ENCODE results near the gene GZF1.

Gene GZF1

DNA sequence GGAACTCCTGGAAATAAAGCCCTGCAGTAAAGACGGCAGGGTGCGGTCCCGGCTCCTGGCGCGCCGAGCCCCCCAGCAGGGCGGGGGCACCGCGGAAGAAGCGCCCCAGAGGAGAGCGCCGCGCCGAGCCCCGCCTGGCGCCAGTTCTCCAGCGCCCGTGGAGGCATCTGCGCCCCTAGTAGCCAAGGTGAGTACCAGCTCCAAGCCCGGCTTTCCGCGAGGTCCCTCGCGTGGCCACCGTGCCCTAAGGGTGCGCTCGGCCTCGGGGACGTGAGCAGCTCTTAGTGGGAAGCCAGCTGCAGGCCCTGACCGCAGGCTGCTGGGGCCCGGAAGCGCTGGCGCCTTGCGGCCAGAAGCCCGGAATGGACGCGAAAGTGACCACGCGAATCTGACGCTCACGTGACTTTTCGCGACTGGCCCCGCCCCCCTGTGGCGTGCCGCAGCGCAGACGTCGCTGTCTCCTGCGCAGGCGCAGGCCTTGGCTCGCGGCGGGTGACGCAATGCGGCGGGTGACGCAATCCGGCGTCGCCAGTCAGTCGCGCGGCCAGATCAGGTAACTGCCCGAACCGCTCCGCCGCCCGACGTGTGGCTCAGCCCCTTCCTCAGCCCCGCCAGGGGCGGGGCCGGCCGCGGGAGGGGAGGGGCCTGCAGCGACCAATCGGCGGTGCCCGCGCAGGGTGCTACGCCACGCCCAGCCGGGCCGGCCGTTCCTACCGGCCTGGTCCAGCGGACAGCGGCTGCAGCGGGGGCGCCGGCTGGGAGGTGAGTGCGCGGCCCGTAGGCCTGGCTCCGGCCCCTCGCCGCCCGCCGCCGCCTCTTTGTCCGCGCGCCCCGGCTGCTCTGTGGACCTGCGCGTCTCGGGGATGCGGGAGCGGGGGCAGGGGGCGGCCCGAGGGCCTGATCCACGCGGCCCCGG is at the start of gene GZF1:
GZF1 (plus strand) TSS at position 707 of the 916 bp plus-strand sequence. CDS start 2,202 bp downstream, outside the sequence.
- DNase-seq: peak; percentile 97

DNA sequence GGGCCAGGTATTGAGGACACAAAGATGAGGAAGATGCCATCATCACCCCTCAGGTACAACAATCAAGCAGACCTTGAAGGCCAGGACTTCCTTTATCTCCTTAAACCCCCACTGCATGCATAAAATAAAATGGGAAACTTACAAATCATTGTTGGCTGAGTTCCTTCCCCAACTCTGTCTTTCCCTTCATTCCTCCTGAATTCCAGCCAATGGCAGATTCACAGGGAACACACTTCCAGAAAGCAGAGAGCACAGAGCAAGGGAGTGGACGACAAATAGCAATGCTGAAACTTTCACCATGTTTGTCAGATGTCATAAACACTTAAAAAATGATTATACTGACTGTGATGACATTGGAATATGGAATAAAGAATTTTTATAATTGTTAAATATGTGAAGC is 48.7 kb upstream of the GZF1 start:
- no peak for DNase-seq

DNA sequence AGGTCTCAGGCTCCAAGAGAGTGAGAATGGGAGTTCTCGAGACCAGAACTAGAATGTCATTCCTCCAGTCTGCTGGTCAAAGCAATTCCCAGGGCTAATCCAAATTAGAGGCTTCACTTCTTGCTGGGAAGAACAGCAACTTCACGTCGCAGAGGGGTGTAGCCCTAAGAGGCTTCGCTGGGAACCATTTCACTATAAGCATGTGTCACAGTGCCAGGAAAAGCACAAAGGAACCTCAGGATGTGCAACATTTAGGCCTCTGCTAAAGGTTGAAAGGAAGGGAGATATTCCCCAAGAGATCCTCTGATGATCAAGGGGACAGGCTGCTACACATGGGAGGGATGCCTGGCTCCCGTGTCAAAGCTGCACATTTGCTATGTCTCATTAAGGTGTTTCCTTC is 47.3 kb upstream of the GZF1 start:
- no peak for DNase-seq

DNA sequence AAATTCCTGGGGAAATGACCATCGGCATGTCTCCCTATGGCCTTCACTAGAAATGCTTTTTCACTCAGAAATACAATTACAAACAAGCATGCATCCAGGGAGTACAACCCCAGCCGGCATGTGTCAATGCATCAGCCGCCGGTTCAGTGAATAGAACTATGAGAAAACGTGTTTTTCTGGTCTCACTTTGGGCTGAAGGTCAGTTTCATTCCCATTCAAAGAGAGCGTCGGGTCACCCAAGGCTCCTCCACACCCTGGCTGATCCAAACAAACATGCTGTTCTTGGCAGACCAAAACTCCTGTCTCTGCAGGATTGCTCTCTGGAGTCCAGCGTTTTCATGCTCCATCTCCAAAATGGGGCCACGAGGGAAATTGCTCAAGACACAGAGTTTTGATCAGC is 46.9 kb upstream of the GZF1 start:
- no peak for DNase-seq

DNA sequence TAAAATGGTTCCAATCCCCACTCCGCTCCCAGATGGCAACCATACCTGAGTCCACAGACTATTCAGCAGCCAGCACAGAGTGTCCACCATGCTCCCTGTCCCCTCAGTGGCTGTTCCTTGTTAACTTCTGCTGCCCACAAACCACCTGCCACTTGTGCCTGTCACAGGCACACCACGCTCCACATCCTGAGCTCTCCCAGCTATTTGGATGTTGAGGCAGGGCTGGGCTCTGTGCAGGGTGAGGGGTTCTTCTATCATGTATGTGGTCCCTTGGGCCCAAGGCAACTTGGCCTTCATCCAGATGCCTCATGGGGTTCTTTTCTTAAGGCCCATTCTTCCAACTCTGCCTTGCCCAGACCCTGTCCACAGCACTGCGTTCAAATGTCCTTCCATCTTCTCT is 45.4 kb upstream of the GZF1 start:
- no peak for DNase-seq

DNA sequence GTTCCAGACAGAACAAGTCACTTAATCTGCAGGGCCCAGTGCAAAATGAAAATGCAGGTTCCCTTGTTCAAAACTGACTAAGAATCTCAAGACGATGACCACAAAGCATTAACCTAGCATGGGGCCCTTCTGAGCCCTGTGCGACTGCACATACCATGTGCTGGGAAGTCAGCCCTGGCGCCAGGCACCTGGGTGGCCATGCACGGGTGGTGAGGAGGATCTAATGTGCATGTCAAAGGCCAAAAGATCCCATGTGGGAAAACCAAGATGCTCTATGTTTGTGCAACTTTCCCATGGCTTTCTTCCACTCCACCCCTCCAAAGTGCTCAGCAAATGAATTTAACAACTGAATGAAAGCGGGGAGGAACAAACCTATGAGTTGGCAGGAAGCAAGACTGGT is 44.9 kb upstream of the GZF1 start:
- no peak for DNase-seq

DNA sequence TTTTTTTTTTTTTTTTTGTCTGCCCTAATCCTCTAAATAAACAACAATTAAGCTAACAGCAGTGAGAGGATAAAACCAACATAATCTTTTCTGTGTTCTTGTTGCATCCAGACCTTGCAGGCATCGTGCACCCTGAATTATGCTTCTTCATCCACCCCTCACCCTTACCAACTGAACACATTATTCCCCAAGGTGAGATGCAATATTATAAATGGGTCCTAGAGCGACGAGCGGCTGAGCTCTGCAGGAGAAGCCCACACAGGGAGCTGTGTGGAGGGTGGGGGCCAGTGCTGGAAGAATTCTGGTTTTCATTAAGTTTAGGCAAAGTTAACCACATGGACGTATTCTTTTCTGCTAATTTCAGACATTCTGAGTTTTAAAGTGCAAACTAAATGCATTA is 43.6 kb upstream of the GZF1 start:
- DNase-seq: no peak

DNA sequence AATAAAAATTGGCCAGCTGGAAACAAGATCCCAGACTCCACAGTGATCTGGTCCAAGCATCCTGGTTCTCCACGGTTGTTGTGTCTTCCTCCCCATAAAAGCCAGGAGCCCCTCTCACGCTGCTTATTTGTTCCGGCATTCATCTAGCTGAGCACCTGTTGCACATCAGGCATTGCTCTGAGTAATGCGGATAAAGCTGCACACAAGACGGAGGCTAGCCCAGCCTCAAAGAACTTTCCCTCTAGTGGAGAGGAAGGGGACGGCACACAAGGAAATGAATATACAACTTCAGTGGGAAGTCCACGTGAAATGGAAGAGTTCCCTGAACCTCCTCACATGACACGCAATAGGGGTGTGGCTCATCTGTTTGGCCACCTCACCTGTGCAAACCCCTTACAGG is 41.7 kb upstream of the GZF1 start:
- DNase-seq: no peak

DNA sequence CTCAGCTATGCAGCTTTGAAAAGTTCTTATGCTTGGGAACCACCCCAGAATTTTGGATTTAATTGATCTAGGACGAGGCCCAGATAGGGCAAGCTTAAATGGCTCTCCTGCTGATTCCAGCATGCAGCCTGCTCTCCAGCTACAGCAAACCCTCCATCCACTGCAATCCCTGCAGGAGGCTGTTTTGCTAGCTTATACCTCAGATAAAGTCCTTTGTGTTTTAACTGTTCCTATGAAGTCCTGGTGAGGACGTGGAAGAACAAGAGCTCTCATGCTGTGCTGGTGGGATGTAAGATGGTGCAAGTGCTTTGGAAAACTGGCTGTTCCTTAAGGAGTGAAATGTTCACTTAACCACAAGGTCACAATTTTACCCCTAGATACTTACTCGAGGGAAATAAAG is 36.9 kb upstream of the GZF1 start:
- DNase-seq: no peak

DNA sequence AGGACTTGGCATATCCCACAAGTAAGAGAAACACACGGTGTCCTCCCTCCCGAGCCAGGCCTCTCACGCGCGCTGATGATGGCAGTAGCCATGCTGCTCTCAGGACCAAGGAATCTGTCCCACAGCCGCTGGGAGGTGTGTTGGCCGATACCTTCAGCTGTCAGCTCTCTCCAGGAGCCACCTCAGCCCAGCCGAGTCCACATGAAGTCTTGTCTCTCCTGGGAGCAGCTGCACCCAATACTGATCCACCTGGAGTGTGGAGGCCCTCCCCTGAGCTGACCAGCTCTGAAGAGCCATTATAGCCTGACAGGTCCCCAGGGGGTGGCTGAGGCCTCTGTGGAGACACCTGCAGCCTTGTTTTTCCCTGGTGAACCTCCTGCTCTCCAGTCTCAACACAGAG is 35.2 kb upstream of the GZF1 start:
- DNase-seq: peak; percentile 9

DNA sequence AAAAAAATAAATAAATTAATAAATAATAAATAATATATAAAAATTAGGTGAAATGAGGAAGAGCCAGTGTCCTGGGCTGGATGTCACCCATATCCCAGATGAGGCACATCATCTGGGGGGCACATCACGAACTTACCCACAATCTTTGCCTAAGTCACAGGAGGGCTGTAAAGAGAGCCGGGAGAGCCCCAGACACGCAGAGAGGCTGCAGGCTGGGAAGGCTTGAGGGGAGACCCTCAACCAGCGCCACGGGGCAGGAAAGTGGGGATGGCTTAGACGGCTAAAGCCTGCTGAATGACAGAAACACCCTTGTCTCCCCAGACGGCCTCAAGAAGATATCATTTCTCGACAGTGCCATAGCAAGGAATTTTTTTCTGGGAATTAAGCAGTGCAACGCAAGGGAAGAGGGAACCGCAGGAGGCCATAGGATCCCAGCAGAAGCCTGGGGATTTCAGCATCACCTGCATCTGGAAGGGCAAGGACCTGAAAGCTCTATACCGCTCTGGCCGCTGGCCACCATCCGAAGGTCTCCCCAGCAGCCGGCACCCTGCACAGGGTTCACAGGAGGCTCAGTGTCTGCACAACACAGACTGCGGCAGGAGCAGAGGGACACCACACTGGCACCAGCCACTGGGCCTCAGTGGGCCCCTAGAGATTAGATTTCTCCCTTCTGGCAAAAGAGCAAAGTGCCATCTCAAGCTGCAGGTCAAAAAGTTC is 34.2 kb upstream of the GZF1 start:
- no peak for DNase-seq

DNA sequence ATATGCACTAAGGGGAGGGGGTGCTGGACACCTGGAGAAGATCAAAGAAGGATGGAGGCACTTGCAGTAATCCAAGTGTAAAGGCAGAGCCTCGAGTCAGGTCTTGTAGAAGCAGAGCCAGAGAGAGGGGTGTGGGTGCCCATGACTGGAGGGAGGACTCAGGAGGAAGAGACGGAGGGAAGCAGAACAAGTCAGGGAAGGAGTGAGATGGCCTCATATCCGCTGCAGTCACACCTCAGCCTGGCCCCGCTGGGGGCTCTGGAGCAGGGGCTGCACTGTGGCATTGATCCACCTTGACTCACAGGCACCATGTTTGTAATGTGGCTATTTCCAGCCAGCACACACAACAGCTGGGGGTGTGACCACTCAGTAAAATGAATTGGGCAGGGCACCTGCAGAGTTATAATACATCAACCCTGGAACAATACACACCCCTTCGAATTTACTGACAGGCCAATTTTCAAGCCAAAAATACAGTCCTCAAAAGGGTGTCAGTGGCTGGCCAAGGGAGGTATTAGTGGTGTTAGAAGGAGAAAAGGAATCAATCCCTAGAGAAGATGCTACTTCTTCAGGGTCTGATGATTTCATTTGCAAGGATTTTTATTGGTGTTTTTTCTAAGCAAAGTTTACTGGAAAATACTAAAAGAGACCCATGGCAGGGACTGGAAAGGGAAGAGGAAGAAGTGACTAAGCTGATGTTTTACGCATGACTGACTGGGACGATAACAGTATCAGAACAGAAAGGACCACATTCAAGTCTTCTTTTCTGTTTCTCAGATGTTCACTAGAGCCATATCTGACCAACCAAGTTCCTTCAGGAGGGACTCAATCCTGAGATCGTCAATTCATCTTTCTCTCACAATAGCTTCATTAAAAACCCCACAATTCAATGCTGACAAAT is 30.3 kb upstream of the GZF1 start:
- no peak for DNase-seq

DNA sequence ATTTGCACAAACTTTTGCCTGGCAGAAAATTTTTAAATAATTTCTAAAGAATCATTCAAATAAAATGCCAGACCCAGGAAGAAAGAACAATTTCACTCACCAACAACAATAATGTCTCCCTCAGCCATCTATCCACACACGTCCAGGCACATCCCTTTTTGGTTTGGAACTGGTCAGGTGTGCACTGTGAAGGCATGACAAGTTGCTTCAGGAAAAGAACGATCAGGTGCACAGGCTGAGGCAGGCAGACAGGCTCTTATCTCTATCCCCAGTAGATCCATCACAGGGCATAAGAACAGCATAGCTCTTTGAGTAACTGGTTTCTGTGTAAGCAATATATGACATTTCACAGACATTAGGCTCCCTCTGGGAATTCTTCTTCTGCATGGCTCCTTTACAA is 29.5 kb upstream of the GZF1 start:
- no peak for DNase-seq

DNA sequence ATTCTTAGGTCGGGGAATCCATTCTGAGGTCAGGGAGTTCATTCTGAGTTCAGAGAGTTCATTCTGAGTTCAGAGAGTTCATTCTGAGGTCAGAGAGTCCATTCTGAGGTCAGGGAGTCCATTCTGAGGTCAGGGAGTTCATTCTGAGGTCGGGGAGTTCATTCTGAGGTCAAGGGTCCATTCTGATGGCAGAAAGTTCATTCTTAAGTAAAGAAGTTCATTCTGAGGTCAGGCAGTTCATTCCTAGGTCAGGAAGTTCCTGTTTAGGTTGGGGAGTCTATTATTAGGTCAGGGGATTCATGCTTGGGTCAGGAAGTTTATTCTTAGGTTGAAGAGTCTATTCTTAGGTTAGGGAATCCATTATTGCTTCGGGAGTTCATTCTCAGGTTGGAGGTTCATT is 27.9 kb upstream of the GZF1 start:
- no peak for DNase-seq

DNA sequence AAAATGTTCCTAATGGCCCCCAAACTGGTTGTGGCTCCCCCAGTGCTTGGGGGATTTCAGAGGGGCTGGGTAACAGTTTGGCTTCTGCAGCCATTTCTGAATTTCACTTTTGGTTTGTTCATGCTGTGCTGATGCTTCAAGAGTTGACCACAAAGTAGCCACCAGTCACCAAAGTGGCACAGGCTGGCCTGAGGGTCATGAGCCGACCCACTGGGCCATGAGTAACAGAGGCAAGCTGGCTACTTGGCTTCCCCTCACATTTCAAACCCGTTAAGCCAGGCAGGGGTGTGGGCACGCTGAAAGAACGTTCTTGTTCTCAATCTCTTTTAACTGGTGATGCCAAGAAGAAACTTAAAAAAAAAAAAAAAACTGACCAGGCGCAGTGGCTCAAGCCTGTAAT is 26.5 kb upstream of the GZF1 start:
- no peak for DNase-seq

DNA sequence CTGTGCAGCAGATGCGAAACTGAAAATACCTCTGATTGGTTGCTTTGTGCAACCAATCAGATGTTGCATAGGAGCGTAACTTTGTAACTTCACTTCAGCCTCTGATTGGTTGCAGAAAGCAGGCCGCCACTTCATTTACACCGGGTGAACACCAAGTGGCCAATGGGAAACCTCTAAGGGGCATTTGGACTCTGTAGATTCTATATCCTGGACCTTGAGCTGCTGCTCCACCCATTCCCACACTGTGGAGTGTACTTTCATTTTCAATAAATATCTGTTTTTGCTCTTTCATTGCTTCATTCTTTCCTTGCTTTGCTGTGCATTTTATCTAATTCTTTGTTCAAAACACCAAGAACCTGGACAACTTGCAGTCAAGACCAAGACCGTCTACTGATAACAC is 25.5 kb upstream of the GZF1 start:
- no peak for DNase-seq

DNA sequence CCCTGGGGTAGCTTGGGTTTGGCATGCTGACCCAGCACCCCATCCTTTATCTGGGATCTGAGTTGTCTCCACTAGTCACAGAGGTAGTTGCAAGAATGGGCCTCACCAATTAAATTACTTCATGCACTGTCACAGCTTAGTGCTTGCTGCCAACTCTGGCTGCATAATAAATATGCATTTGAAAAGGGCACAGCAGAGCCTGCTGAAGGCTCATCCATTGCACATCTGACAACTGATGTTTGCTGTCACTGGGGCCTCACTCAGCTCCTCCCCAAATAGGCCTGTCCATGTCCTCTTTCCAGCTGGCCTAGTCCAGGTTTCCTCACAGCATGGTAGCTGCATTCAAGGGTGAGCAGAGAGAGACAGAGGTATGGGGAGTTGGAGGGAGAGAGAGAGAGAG is 24.7 kb upstream of the GZF1 start:
- no peak for DNase-seq

DNA sequence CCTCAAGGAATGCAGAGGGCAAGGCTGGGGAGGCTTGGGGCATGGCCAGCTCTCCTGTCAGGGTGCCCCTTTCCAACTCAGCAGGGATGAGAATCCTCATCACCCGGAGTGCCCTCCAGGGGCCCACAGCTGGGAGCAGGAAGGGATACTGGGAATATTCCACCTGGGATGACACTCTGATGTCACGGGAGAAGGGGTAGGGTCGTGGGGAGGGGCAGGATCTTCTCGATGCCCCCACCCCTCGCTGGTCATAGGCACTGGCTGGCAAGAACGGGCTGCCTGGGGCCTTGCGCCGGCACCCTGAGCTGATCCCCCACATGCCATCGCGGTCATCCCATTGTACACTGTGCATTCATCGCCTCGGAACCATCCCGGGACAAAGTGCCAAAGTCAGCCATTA is 22.0 kb upstream of the GZF1 start:
- no peak for DNase-seq

DNA sequence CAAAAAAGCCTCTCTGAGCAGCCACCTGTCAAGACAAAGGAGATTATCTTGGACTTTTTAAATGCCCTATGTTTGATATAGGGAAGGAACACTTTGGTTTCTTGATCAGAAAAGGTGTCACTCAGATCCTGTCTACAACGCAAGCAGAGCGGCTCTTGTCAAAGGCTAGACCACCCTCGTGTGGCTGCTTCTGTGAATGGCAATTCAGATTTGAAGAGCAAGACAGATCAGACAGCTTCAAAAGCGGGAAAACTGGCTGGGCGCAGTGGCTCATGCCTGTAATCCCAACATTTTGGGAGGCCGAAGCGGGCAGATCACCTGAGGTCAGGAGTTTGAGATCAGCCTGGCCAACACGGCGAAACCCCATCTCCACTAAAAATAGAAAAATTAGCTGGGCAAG is 21.5 kb upstream of the GZF1 start:
- peak; percentile 49 for DNase-seq

DNA sequence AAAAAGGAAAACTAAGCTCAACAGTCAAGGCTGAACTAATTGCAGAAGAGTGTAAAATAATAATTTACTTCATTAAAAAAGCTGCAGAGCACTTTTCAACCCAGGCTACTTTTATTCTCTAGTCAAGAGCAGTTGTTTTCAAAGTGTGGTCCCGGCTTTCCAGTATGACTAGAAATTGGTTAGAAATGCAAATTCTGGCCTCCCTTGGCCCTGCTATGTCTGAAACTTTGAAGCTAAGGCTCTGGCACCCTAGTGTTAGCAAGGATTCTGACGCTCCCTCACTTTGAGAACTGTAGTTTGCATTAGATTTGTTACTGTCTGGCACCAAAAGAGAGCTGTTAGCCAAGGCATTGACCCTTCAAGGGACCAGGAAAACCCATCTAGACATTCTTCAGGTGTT is 20.9 kb upstream of the GZF1 start:
- DNase-seq: no peak

DNA sequence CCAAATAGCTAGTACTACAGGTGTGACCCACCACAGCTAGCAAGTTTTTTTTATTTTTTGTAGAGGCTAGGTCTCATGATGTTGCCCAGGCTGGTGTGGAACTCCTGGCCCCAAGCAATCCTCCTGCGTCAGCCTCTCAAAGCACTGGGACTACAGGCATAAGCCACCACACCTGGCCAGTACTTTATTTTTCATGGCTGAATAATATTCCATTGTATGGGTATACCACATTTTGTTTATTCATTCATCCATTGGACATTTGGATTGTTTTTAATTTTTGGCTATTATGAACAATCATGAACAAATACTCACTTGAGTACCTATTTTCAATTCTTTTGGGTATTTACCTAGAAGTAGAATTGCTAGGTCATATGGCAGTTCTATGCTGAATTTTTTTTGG is 18.4 kb upstream of the GZF1 start:
- no peak for DNase-seq

DNA sequence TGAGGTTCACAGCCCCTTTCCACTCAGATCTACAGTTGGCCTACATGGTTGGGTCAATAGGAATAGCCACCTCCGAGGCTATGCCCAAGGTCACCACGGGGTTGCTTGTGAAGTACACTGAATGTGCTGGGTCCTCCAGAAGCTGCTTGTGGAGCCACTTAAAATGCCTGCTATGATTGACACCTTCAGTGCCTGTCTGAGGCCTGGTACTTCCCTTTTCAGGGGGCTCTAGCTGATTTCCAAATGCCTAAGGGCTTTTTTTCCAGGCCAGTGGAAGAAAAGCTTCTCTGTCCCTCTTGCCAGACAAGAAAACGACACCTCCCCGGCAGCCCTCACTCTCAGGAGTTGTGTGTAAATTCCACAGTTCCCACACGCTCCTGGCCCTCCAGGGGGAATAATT is 17.6 kb upstream of the GZF1 start:
- DNase-seq: no peak

DNA sequence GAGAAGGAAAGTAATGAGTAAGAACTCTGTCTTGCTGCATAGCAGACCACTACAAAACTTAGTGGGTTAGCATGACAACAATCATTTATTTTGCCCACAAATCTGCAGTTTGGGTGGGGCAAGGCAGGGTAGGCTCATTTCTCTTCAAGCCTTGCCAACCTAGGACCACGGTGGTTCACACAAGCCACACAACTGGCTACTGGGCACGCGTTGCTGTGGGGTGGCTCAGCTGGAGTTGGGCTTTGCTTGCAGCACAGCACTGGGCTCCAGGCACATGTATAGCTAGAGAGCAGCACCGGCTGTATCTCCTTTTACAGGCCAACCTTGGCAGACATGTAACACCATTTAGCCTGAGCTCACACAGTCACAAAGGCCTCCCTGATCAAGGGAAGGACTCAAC is 16.0 kb upstream of the GZF1 start:
- no peak for DNase-seq
